ENCODE measurements around the gene FNDC3B. TPM values are rescaled to one million over a fixed set of nuclear protein-coding genes. Genes with fewer than 3 reads are reported as not detected.

Gene FNDC3B
- total and polyA plus RNA-seq, 2 of the 8 experiments (the other 6 are each of a cell fraction or from before 2014, with no cell fraction given): 14.1 to 44.4 TPM

GRCh38 chr3:172268868-172269267 lies 229.5 kb downstream of the FNDC3B start:
- Histone ChIP-seq H3K9me3 (ENCODE audit: insufficient read depth in 2 of 2, low read depth in 1 of 2, low read length in 1 of 2) (no peaks in the 10 kb centered on the region), H3K4me1 (replicated peaks in 1 of 4; ENCODE audit: control insufficient read depth in 3 of 4, insufficient read depth in 4 of 4, low read length in 3 of 4) (0 out of 7 replicates have a peak, but pooled peaks cover 0 to 2% (median 0%) of the 10 kb centered on the region in 4 experiments), H3K56ac (replicated peaks; ENCODE audit: insufficient read length, low read depth, low read length) (no peak overlapping the region), H3K23me2 (ENCODE audit: low read depth, low read length) (no peaks in the 10 kb centered on the region), H4K5ac (ENCODE audit: insufficient read length, low read depth, low read length) (no peak overlapping the region), H3K27me3 (replicated peaks in 1 of 4; ENCODE audit: control insufficient read depth in 3 of 4, extremely low read depth in 1 of 4, insufficient read depth in 3 of 4, low read length in 3 of 4) (no peaks in the 10 kb centered on the region), H2BK5ac (ENCODE audit: low read depth, low read length) (no peak overlapping the region), H2BK12ac (ENCODE audit: low read depth, low read length) (no peak overlapping the region), H2AK5ac (ENCODE audit: low read depth, low read length) (no peak overlapping the region), H4K91ac (replicated peaks; ENCODE audit: insufficient read length, low read length) (no peak overlapping the region), H3K79me1 (ENCODE audit: low read depth, low read length) (no peaks in the 10 kb centered on the region; the same call in 1 of the 2 replicates), H3K9ac (replicated peaks in 1 of 4; ENCODE audit: extremely low read depth in 1 of 4, low read depth in 3 of 4, low read length in 3 of 4) (no peak overlapping the region), H3K4me2 (ENCODE audit: insufficient read depth in 1 of 2, low read depth in 2 of 2, low read length in 2 of 2) (no peak overlapping the region), H2AFZ (ENCODE audit: low read length) (no peak overlapping the region), H3K79me2 (ENCODE audit: control insufficient read depth in 1 of 2, insufficient read depth in 2 of 2, low read length in 2 of 2) (no peaks in the 10 kb centered on the region), H2BK120ac (replicated peaks; ENCODE audit: low read depth, low read length) (no peak overlapping the region), H3K36me3 (ENCODE audit: control insufficient read depth in 2 of 4, insufficient read depth in 4 of 4, low read length in 3 of 4) (peaks cover 0 to 3% (median 0%) of the 10 kb centered on the region in 4 experiments; a peak in 2 of 8 replicates), H3K4me3 (ENCODE audit: extremely low read depth in 1 of 4, insufficient read depth in 2 of 4, low read depth in 3 of 4, low read length in 4 of 4) (no peak overlapping the region), H2BK20ac (ENCODE audit: low read length) (no peak overlapping the region), H3K27ac (ENCODE audit: low read depth, low read length) (no peak overlapping the region), H3K4ac (replicated peaks; ENCODE audit: insufficient read length, low read depth, low read length) (no peak overlapping the region), H4K8ac (ENCODE audit: extremely low read depth, insufficient read depth, low read length) (no peak overlapping the region), H2BK15ac (ENCODE audit: low read length) (no peak overlapping the region), H3K18ac (ENCODE audit: extremely low read depth, low read length) (no peak overlapping the region), H3K14ac (ENCODE audit: insufficient read length) (no peak overlapping the region), H3K23ac (ENCODE audit: insufficient read length) (no peak overlapping the region), H4K20me1 (replicated peaks in 1 of 2; ENCODE audit: control insufficient read depth in 1 of 2, insufficient read depth in 2 of 2, low read length in 2 of 2) (no peaks in the 10 kb centered on the region)
- DNase-seq (ENCODE audit: low read depth in 1 of 2, low spot score in 2 of 2) (no peak), FAIRE-seq (no peak)
- CTCF ChIA-PET (ENCODE audit: partially characterized antibody): interaction anchor here (0.6 to 2.6 kb wide), 2 partner anchors 12 to 30 kb away, joined by 3 to 9 read pairs; no protein-coding TSS in a partner anchor
- POLR2A ChIA-PET (ENCODE audit: partially characterized antibody): interaction anchor here (0.6 kb wide), 1 partner anchor 38 kb away, joined by 3 read pairs; no protein-coding TSS in a partner anchor
- 91% methylated on average over 2 of the region's 2 CpGs; no CpG with 5 or more reads in 1 of the 2 experiments for WGBS, 2 experiments (ENCODE audit: extremely low coverage in 1 of 2, insufficient coverage in 1 of 2, insufficient read length in 1 of 2, insufficient replicate concordance in 2 of 2, low coverage in 1 of 2, low lambda C conversion rate in 2 of 2, missing lambda C conversion rate in 1 of 2)
- TF ChIP-seq PHF8 (conservative IDR thresholded peaks at IDR 0.05; ENCODE audit: low read depth, low read length) (no peak), ATF2 (IDR thresholded peaks at IDR 0.05; ENCODE audit: low read length) (no peak), RXRA (IDR thresholded peaks at IDR 0.05; ENCODE audit: insufficient read depth, low read depth, low read length) (no peak), ZNF274 (IDR thresholded peaks at IDR 0.05; ENCODE audit: borderline replicate concordance, extremely low read depth, low read length) (no peak), SUZ12 (IDR thresholded peaks at IDR 0.05; ENCODE audit: low read length) (no peak), SAP30 (IDR thresholded peaks at IDR 0.05; ENCODE audit: insufficient read depth, insufficient replicate concordance, low read length) (no peak), SIRT6 (IDR thresholded peaks at IDR 0.05; ENCODE audit: low read length) (no peak), SP1 (IDR thresholded peaks at IDR 0.05; ENCODE audit: low read depth, low read length) (no peak), SP4 (IDR thresholded peaks at IDR 0.05; ENCODE audit: low read length) (no peak), SP2 (IDR thresholded peaks at IDR 0.05; ENCODE audit: low read length) (no peak), POLR2A (IDR thresholded peaks at IDR 0.05; ENCODE audit: control extremely low read depth in 1 of 2, low read depth in 2 of 2, low read length in 2 of 2) (no peak), KDM1A (IDR thresholded peaks at IDR 0.05; ENCODE audit: borderline replicate concordance, low read length) (no peak), ASH2L (IDR thresholded peaks at IDR 0.05; ENCODE audit: low read length) (no peak)
